ENCODE data around the gene FGD3. TPM values are rescaled to one million over a fixed set of nuclear protein-coding genes. Genes with fewer than 3 reads are reported as not detected.

Gene FGD3
- total RNA-seq, 1 donor = not detected

DNA sequence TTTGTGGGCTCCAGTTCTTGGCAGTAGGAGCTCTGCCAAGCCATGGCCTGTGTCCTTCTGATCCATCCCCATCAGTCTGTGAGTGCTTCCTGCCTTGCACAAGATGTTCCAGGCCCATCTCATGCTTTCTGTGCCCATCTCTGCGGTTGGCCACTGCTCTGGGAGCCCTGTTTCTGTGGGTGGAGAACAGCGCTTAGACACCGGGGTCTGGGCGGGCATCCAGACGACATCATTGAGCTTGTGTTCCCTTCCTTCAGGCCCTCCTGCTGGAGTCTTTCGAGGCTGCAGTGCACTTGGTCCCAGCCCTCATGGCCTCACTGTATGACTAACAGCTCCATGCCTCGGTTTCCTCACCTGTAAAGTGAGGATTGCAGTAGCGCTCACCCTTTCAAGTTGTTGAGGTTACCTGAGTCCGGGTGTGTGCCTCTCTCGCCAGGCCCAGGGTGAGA is 133.8 kb downstream of the FGD3 start:
- Histone ChIP-seq H3K4me2 (ENCODE audit: insufficient read depth, low read length) (no peak overlapping the region), H3K79me2 (ENCODE audit: insufficient read depth, low read length) (no peaks in the 10 kb centered on the region), H3K27ac (ENCODE audit: low read depth, low read length) (peak overlapping the region; percentile 52), H4K20me1 (ENCODE audit: insufficient read depth, low read length) (no peaks in the 10 kb centered on the region), H3K27me3 (ENCODE audit: insufficient read depth, low read length) (no peaks in the 10 kb centered on the region), H3K9me3 (ENCODE audit: low read depth, low read length) (no peaks in the 10 kb centered on the region), H3K36me3 (ENCODE audit: insufficient read depth, low read length) (no peaks in the 10 kb centered on the region), H2AFZ (ENCODE audit: low read length) (no peak overlapping the region), H3K4me1 (ENCODE audit: insufficient read depth, low read length) (peaks cover 15% of the 10 kb centered on the region), H3K4me3 (ENCODE audit: insufficient read depth, low read length) (no peak overlapping the region)
- TF ChIP-seq, protein P1, sequence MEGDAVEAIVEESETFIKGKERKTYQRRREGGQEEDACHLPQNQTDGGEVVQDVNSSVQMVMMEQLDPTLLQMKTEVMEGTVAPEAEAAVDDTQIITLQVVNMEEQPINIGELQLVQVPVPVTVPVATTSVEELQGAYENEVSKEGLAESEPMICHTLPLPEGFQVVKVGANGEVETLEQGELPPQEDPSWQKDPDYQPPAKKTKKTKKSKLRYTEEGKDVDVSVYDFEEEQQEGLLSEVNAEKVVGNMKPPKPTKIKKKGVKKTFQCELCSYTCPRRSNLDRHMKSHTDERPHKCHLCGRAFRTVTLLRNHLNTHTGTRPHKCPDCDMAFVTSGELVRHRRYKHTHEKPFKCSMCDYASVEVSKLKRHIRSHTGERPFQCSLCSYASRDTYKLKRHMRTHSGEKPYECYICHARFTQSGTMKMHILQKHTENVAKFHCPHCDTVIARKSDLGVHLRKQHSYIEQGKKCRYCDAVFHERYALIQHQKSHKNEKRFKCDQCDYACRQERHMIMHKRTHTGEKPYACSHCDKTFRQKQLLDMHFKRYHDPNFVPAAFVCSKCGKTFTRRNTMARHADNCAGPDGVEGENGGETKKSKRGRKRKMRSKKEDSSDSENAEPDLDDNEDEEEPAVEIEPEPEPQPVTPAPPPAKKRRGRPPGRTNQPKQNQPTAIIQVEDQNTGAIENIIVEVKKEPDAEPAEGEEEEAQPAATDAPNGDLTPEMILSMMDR (IDR thresholded peaks at IDR 0.05; ENCODE audit: extremely low read depth, low read depth, low read length) = no peak
- no peak for DNase-seq (ENCODE audit: insufficient read length, low spot score, missing footprints)

DNA sequence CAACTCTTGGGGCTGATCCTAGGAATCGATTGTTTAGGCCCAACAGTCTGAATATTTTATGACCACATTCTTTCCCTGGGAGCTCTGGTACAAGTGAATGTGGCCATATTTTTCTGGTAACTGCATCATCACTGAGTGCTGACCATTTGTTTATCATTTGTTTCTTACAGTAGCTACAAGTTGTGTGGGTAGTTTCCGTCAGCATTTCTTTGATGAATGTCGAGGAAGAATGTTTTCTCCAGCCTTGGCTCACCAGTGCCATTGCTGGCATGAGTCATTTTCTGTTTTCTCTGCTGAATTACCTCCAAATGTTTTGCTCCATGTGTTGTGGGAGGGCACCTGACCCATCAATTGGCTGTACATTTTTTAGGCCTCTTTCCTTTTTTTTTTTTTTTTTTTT is 134.6 kb downstream of the FGD3 start:
- H3K4me1 ChIP-seq (ENCODE audit: insufficient read depth, low read length) = peaks cover 15% of the 10 kb centered on the region

DNA sequence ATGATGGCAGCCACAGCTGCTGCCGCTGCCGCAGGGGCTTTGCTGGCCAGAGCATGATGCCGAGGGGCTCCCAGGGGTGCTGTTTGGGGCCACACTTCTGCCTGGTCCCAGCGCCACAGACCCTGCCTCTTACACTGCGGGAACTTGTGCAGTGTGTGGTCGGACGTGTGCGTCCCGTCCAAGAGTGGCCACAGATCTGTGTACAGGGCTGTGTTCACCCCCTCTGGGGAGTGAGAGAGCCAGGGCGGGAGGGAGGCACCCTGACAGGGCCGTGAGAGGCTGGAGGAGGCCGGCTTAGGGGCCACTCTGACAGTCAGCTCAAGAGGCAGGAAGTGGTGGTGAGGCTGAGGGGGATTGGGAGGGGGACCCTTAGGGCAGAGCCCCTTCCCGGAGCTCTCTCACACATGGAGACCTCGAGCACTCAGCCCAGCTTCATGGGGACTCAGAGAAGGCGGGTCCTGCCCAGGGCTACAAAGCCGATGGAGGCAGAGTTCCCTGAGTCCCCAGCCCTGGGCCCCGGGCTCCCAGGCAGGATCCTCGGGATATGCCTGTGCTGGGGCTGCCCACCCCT is 135.6 kb downstream of the FGD3 start:
- no peak for DNase-seq (ENCODE audit: insufficient read length, low spot score, missing footprints)
- no peaks in the 10 kb centered on the region for H3K9me3 ChIP-seq (ENCODE audit: low read depth, low read length)
- H3K27me3 ChIP-seq (ENCODE audit: insufficient read depth, low read length) = no peaks in the 10 kb centered on the region
- peak overlapping the region; percentile 80 for H2AFZ ChIP-seq (ENCODE audit: low read length)
- no peaks in the 10 kb centered on the region for H3K36me3 ChIP-seq (ENCODE audit: insufficient read depth, low read length)
- H3K4me2 ChIP-seq (ENCODE audit: insufficient read depth, low read length) = no peak overlapping the region
- H3K4me1 ChIP-seq (ENCODE audit: insufficient read depth, low read length) = peaks cover 15% of the 10 kb centered on the region
- TF ChIP-seq, protein P1 (IDR thresholded peaks at IDR 0.05; ENCODE audit: extremely low read depth, low read depth, low read length) = no peak
- H3K27ac ChIP-seq (ENCODE audit: low read depth, low read length) = no peak overlapping the region
- H4K20me1 ChIP-seq (ENCODE audit: insufficient read depth, low read length) = no peaks in the 10 kb centered on the region
- H3K79me2 ChIP-seq (ENCODE audit: insufficient read depth, low read length) = no peaks in the 10 kb centered on the region
- H3K4me3 ChIP-seq (ENCODE audit: insufficient read depth, low read length) = no peak overlapping the region

More for the DNA sequence above, 134.6 kb downstream of the FGD3 start:
- Histone ChIP-seq H2AFZ (ENCODE audit: low read length) (no peak overlapping the region), H4K20me1 (ENCODE audit: insufficient read depth, low read length) (no peaks in the 10 kb centered on the region), H3K4me3 (ENCODE audit: insufficient read depth, low read length) (no peak overlapping the region), H3K4me2 (ENCODE audit: insufficient read depth, low read length) (no peak overlapping the region), H3K27me3 (ENCODE audit: insufficient read depth, low read length) (no peaks in the 10 kb centered on the region), H3K27ac (ENCODE audit: low read depth, low read length) (peak overlapping the region; percentile 52), H3K79me2 (ENCODE audit: insufficient read depth, low read length) (no peaks in the 10 kb centered on the region), H3K9me3 (ENCODE audit: low read depth, low read length) (no peaks in the 10 kb centered on the region), H3K36me3 (ENCODE audit: insufficient read depth, low read length) (no peaks in the 10 kb centered on the region)
- DNase-seq (ENCODE audit: insufficient read length, low spot score, missing footprints) = peak; percentile 92
- TF ChIP-seq, protein P1 (IDR thresholded peaks at IDR 0.05; ENCODE audit: extremely low read depth, low read depth, low read length) = no peak

DNA sequence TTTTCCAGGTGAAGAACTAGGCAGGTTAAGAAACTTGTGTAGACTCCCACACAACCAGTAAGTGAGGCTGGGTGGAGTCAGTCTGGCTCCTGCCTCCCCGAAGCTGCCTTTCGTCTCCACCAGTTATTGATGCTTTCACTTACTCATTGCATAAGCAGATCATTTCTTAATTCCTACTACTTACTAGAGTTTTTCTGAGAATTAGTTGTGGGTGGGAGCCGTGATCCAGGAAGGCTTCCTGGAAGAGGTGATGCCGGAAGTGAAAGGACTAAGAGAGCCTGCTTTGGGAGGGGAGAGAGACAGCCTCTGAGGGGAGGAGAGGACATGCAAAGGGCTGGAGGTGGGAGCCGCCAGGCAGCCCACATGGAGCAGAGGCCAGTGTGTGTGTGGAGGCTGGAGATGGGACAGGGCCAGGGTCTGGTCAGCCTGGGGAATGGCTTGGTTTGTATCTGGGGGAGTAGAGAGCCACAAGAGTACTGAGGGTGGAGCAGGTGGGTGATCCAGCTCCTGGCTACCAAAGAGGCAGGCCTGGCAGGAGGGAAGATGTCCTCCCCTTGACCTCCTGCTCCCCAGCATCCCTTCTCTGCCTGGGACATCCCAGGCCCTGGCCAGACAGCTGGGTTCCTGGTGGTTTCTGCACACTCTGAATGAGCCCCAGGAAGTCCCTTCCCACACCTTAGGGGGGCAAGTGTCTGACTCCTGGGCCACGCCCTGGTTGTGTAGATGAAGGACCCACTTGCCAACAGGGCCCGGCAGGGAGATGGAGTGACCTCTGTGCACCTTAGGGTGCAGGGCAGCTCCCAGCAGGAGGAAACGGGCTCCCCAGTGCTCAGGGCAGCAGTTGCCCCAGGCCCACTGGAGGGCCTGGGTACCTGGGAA is 136.5 kb downstream of the FGD3 start:
- H3K4me2 ChIP-seq (ENCODE audit: insufficient read depth, low read length) = no peak overlapping the region
- DNase-seq (ENCODE audit: insufficient read length, low spot score, missing footprints) = no peak
- H3K27me3 ChIP-seq (ENCODE audit: insufficient read depth, low read length) = no peaks in the 10 kb centered on the region
- no peaks in the 10 kb centered on the region for H3K9me3 ChIP-seq (ENCODE audit: low read depth, low read length)
- peaks cover 15% of the 10 kb centered on the region for H3K4me1 ChIP-seq (ENCODE audit: insufficient read depth, low read length)
- H3K79me2 ChIP-seq (ENCODE audit: insufficient read depth, low read length) = no peaks in the 10 kb centered on the region
- TF ChIP-seq, protein P1 (IDR thresholded peaks at IDR 0.05; ENCODE audit: extremely low read depth, low read depth, low read length) = no peak
- H3K4me3 ChIP-seq (ENCODE audit: insufficient read depth, low read length) = no peak overlapping the region
- no peaks in the 10 kb centered on the region for H3K36me3 ChIP-seq (ENCODE audit: insufficient read depth, low read length)
- no peak overlapping the region for H2AFZ ChIP-seq (ENCODE audit: low read length)
- H3K27ac ChIP-seq (ENCODE audit: low read depth, low read length) = no peak overlapping the region
- H4K20me1 ChIP-seq (ENCODE audit: insufficient read depth, low read length) = no peaks in the 10 kb centered on the region
